ENCODE results near the gene ST7. TPM values are rescaled to one million over a fixed set of nuclear protein-coding genes. Genes with fewer than 3 reads are reported as not detected.

ST7 gene
- total and polyA plus RNA-seq, 2 donors (not counting 3 experiments of a cell fraction or from before 2014, with no cell fraction given): 18.6 to 24.9 TPM

DNA sequence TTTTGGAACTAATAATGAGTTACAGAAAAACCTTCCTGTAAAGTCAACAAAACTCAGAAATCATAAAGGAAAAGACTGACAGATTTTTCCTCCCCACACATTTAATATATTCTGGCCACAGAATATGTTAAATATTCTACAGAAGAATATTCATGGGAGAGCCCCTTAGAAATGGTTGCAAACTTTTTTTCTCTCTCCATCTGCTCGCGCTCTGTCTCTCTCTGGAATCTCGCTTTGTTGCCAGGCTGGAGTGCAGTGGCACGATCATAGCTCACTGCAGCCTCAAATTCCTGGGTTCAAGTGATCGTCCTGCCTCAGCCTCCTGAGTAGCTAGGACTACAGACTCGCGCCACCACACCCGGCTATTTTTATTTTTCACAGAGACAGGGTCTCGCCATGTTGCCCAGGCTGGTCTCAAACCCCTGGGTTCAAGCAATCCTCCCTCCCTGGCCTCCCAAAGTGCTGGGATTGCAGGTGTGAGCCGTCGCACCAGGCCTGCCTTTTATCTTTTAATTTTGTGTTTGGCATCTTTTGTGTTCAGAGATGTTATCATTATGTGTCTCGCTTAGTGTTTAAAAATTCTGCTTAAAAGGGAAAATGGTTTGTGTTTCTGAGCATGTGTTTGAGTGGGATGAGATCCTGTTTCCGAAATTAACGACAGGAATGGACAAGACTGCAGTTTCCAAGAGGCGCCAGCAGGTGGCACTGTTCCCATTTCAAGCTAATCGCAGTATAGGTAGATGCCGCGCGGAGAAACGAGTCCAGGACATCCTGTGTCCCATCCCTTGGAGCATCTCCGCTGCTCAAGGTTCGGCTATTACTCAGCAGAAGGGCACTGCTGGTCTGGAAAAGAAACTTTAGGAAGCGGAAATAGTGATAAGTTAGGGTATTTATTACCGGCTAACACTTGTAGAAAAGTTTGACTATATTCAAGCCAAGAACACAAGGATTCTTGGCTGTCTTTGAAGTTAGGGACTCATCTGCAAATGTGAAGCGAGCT lies 23.1 kb upstream of the ST7 start:
- DNase-seq (ENCODE audit: low read depth, low spot score): peak; percentile 73
- intact Hi-C loops (cut with micrococcal nuclease): loop anchor here (1.0 to 10.0 kb wide), 7 partner anchors 24 to 785 kb away; no protein-coding TSS in a partner anchor
- Histone ChIP-seq H3K4me2 (ENCODE audit: insufficient read depth, low read length) (peak overlapping the region; percentile 48), H4K20me1 (replicated peaks; ENCODE audit: control insufficient read depth, extremely low read depth, insufficient read depth, low read length) (no peaks in the 10 kb centered on the region), H3K4me1 (ENCODE audit: control insufficient read depth, extremely low read depth, insufficient read depth, low read length) (peaks cover 3% of the 10 kb centered on the region), H3K36me3 (ENCODE audit: control insufficient read depth in 2 of 2, extremely low read depth in 1 of 2, insufficient read depth in 2 of 2, low read length in 2 of 2) (no peaks in the 10 kb centered on the region), H3K9me1 (replicated peaks; ENCODE audit: control insufficient read depth, extremely low read depth, insufficient read depth, low read length) (no peaks in the 10 kb centered on the region), H2AFZ (ENCODE audit: low read depth, low read length) (peak overlapping the region; percentile 45), H3K27ac (ENCODE audit: insufficient read depth, low read depth, low read length) (no peak overlapping the region), H3K4me3 (replicated peaks in 1 of 3; ENCODE audit: insufficient read depth in 1 of 3, low read depth in 1 of 3, low read length in 3 of 3) (no peak overlapping the region), H3K27me3 (ENCODE audit: control insufficient read depth in 2 of 2, insufficient read depth in 2 of 2, low read length in 2 of 2) (peaks cover 0 to 1% of the 10 kb centered on the region in 2 experiments), H3K79me2 (ENCODE audit: control insufficient read depth, insufficient read depth, low read length) (no peaks in the 10 kb centered on the region), H3K9me3 (replicated peaks; ENCODE audit: control insufficient read depth, insufficient read depth, low read length) (no peaks in the 10 kb centered on the region), H3K9ac (replicated peaks; ENCODE audit: extremely low read depth, insufficient read depth, low read length) (no peak overlapping the region)
- no TSS peak for BruUV-seq (replicated peaks)
- ChIA-PET POLR2A (no interaction called here), CTCF (interaction anchor here (0.6 to 13.4 kb wide), 24 partner anchors 10 to 1224 kb away, joined by 3 to 272 read pairs (median 4); partner anchors contain the start of gene ST7)
- peak; percentile 94 for FAIRE-seq
- dilution Hi-C loops (cut with MboI; ENCODE audit: extremely low pct_ligation_motif_present, low sequenced_read_pairs): no loop called here
- TF ChIP-seq POLR2A (IDR thresholded peaks at IDR 0.05; ENCODE audit: low read depth, low read length) (no peak), EZH2 (IDR thresholded peaks at IDR 0.05; ENCODE audit: borderline replicate concordance, low read depth, low read length, severe bottlenecking) (no peak)
- TF ChIP-seq, protein P1, sequence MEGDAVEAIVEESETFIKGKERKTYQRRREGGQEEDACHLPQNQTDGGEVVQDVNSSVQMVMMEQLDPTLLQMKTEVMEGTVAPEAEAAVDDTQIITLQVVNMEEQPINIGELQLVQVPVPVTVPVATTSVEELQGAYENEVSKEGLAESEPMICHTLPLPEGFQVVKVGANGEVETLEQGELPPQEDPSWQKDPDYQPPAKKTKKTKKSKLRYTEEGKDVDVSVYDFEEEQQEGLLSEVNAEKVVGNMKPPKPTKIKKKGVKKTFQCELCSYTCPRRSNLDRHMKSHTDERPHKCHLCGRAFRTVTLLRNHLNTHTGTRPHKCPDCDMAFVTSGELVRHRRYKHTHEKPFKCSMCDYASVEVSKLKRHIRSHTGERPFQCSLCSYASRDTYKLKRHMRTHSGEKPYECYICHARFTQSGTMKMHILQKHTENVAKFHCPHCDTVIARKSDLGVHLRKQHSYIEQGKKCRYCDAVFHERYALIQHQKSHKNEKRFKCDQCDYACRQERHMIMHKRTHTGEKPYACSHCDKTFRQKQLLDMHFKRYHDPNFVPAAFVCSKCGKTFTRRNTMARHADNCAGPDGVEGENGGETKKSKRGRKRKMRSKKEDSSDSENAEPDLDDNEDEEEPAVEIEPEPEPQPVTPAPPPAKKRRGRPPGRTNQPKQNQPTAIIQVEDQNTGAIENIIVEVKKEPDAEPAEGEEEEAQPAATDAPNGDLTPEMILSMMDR (IDR thresholded peaks at IDR 0.05; ENCODE audit: extremely low read depth in 1 of 2, insufficient read depth in 1 of 2, low read depth in 1 of 2, low read length in 2 of 2): peak; percentile 85 to 93

Data from endothelial cell of umbilical vein (primary cell).